HepG2 (cell line): Measurements from ENCODE around the gene NBR1. TPM values are rescaled to one million over a fixed set of nuclear protein-coding genes. Genes with fewer than 3 reads are reported as not detected.

ENCODE experiments used
- BRD4 ChIP-seq: sonication (generic); formaldehyde crosslinking; IDR thresholded peaks from 2 replicates; pipeline ENCODE4 v1.4.0; 2020; ENCODE audit warnings: missing genetic modification reagents
- CAMTA2 ChIP-seq: sonication (generic); formaldehyde crosslinking; IDR thresholded peaks from 2 replicates; pipeline ENCODE4 v1.4.0; 2020; ENCODE audit warnings: mild to moderate bottlenecking, missing genetic modification reagents, borderline replicate concordance
- ISX ChIP-seq: sonication (generic); formaldehyde crosslinking; conservative IDR thresholded peaks from 2 replicates; pipeline ENCODE4 v1.5.0; 2020; ENCODE audit warnings: missing genetic modification reagents
- KAT7 ChIP-seq: IDR thresholded peaks from 2 replicates; pipeline ENCODE4 v1.6.1; 2018; ENCODE audit warnings: borderline replicate concordance, missing compliant biosample characterization
- KAT8 ChIP-seq: IDR thresholded peaks from 2 replicates; pipeline ENCODE4 v1.6.1; 2016; ENCODE audit warnings: missing genetic modification reagents, missing compliant biosample characterization
- MED1 ChIP-seq: sonication (generic); formaldehyde crosslinking; IDR thresholded peaks from 2 replicates; pipeline ENCODE4 v1.4.0; 2020; ENCODE audit warnings: missing genetic modification reagents
- MIXL1 ChIP-seq: IDR thresholded peaks from 2 replicates; pipeline ENCODE4 v1.6.1; 2016
- NFKBIZ ChIP-seq: IDR thresholded peaks from 2 replicates; pipeline ENCODE4 v1.6.1; 2018; ENCODE audit warnings: missing genetic modification reagents, missing compliant biosample characterization
- ZNF333 ChIP-seq: sonication (generic); formaldehyde crosslinking; IDR thresholded peaks from 2 replicates; pipeline ENCODE4 v1.4.0; 2020; ENCODE audit warnings: mild to moderate bottlenecking, missing genetic modification reagents, borderline replicate concordance
- ZNF558 ChIP-seq: sonication (generic); formaldehyde crosslinking; IDR thresholded peaks from 2 replicates; pipeline ENCODE4 v1.9.0; 2022; ENCODE audit warnings: mild to moderate bottlenecking, missing genetic modification reagents, borderline replicate concordance
- polyA plus RNA-seq, 8 experiments: library from polyadenylated mRNA; depleted of rRNA in 3 of 8; stranded (reverse) in 7 of 8; unstranded in 1 of 8; fragments of >200 nt; fragmentation: Illumina TruSeq in 4 of 8; extraction: Trizol in 4 of 8; gene quantifications; 2 replicates each; pipeline versions ENCODE4 v1.2.1 to v1.2.3, GENCODE V29; 2011 to 2016; ENCODE audit warnings: low read depth in 4 of 8, missing spikeins in 1 of 8, mixed read lengths in 1 of 8; ENCODE audit not compliant: insufficient read depth in 1 of 8
- total RNA-seq, 5 experiments: library from RNA; depleted of rRNA; stranded (reverse); fragments of >200 nt; fragmentation: Illumina TruSeq; extraction: Trizol; gene quantifications; 2 replicates each; pipeline ENCODE4 v1.2.3, GENCODE V29; 2016; ENCODE audit warnings: low read depth in 1 of 5
- TF ChIP-seq, protein P1 (sequence below): sonication (generic); formaldehyde crosslinking; IDR thresholded peaks from 2 replicates; pipeline ENCODE4 v1.4.0; 2020; ENCODE audit warnings: missing genetic modification reagents, mild to moderate bottlenecking, borderline replicate concordance
- TF ChIP-seq, protein P2 (sequence below): sonication (generic); formaldehyde crosslinking; IDR thresholded peaks from 2 replicates; pipeline ENCODE4 v1.4.0; 2020; ENCODE audit warnings: missing genetic modification reagents, borderline replicate concordance
- TF ChIP-seq, protein P3 (sequence below): sonication (generic); formaldehyde crosslinking; IDR thresholded peaks from 2 replicates; pipeline ENCODE4 v1.4.0; 2020; ENCODE audit warnings: missing genetic modification reagents
- TF ChIP-seq, protein P4 (sequence below): sonication (generic); formaldehyde crosslinking; IDR thresholded peaks from 2 replicates; pipeline ENCODE4 v1.5.0; 2020; ENCODE audit warnings: mild to moderate bottlenecking, missing genetic modification reagents, borderline replicate concordance
- TF ChIP-seq, protein P5 (sequence below): IDR thresholded peaks from 2 replicates; pipeline ENCODE4 v1.6.1; 2016; ENCODE audit warnings: missing biosample characterization, missing genetic modification reagents, low read depth

Gene NBR1
- total and polyA plus RNA-seq, 2 of the 13 experiments (the other 11 are each of a cell fraction or from before 2014, with no cell fraction given), result 51.7 to 121 TPM

DNA sequence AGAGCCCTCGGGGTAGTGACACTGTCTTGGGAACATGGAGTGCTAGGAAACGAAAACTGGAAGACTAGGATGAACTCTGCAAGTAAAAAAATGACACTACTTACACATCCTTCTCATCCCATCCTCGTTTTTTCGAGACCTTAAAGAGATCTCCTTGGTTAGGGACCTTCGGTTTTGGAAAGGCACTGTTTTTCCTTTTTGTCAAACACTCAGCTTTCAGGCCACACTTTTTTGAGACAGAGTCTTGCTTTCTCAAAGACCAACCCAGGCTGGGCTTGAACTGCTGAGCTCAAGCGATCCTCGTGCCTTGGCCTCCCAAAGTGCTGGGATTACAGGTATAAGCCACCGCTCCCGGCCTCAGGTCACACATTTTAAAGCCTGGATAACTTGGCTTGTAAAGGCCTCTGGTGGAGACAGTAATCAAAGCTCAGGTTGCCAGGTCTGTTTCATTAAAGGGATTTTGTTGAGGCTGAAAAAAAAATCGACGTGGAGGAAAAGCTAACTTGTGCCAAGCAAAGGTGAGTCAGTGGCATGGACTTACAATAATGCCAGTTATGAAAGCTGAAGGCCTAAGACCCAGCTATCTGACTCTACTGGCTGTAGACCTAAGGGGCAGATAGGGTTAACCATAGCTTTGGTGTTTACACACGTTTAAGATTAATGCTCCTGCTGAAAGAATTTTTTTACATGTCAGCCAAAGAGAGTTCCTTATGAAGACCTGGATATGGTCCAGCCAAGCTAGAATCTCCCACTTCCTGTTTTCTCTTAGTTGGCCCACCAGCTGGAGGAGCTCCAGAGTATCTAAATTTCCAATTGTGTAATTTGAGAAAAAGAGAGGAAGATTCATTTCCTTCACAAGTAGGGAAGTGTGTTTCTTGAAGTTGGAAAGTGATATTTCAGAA is 823 bp downstream of the NBR1 start (continued):
- TF ChIP-seq BRD4, result no peak
- peak; percentile 54 for TF ChIP-seq MED1 (CRISPR knock-in tag)
- TF ChIP-seq, protein P1, sequence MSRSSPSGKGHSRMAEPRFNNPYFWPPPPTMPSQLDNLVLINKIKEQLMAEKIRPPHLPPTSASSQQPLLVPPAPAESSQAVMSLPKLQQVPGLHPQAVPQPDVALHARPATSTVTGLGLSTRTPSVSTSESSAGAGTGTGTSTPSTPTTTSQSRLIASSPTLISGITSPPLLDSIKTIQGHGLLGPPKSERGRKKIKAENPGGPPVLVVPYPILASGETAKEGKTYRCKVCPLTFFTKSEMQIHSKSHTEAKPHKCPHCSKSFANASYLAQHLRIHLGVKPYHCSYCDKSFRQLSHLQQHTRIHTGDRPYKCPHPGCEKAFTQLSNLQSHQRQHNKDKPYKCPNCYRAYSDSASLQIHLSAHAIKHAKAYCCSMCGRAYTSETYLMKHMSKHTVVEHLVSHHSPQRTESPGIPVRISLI, result peak; percentile 41; the same call in 1 of the 2 replicates
- peak; percentile 48; the same call in 1 of the 2 replicates for TF ChIP-seq KAT7 (CRISPR knock-in tag)
- TF ChIP-seq, protein P2, sequence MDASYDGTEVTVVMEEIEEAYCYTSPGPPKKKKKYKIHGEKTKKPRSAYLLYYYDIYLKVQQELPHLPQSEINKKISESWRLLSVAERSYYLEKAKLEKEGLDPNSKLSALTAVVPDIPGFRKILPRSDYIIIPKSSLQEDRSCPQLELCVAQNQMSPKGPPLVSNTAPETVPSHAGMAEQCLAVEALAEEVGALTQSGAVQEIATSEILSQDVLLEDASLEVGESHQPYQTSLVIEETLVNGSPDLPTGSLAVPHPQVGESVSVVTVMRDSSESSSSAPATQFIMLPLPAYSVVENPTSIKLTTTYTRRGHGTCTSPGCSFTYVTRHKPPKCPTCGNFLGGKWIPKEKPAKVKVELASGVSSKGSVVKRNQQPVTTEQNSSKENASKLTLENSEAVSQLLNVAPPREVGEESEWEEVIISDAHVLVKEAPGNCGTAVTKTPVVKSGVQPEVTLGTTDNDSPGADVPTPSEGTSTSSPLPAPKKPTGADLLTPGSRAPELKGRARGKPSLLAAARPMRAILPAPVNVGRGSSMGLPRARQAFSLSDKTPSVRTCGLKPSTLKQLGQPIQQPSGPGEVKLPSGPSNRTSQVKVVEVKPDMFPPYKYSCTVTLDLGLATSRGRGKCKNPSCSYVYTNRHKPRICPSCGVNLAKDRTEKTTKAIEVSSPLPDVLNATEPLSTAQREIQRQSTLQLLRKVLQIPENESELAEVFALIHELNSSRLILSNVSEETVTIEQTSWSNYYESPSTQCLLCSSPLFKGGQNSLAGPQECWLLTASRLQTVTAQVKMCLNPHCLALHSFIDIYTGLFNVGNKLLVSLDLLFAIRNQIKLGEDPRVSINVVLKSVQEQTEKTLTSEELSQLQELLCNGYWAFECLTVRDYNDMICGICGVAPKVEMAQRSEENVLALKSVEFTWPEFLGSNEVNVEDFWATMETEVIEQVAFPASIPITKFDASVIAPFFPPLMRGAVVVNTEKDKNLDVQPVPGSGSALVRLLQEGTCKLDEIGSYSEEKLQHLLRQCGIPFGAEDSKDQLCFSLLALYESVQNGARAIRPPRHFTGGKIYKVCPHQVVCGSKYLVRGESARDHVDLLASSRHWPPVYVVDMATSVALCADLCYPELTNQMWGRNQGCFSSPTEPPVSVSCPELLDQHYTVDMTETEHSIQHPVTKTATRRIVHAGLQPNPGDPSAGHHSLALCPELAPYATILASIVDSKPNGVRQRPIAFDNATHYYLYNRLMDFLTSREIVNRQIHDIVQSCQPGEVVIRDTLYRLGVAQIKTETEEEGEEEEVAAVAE (CRISPR knock-in tag), result peak; percentile 12; the same call in 1 of the 2 replicates
- TF ChIP-seq KAT8 (CRISPR knock-in tag), result peak; percentile 72; the same call in 1 of the 2 replicates
- TF ChIP-seq ZNF558, result 0 out of 2 replicates have a peak, but pooled peaks have one; percentile 32
- TF ChIP-seq, protein P3, sequence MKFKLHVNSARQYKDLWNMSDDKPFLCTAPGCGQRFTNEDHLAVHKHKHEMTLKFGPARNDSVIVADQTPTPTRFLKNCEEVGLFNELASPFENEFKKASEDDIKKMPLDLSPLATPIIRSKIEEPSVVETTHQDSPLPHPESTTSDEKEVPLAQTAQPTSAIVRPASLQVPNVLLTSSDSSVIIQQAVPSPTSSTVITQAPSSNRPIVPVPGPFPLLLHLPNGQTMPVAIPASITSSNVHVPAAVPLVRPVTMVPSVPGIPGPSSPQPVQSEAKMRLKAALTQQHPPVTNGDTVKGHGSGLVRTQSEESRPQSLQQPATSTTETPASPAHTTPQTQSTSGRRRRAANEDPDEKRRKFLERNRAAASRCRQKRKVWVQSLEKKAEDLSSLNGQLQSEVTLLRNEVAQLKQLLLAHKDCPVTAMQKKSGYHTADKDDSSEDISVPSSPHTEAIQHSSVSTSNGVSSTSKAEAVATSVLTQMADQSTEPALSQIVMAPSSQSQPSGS (CRISPR knock-in tag), result 0 out of 2 replicates have a peak, but pooled peaks have one; percentile 37
- TF ChIP-seq ZNF333, result peak; percentile 13; the same call in 1 of the 2 replicates
- TF ChIP-seq ISX (CRISPR knock-in tag), result no peak
- TF ChIP-seq, protein P4, sequence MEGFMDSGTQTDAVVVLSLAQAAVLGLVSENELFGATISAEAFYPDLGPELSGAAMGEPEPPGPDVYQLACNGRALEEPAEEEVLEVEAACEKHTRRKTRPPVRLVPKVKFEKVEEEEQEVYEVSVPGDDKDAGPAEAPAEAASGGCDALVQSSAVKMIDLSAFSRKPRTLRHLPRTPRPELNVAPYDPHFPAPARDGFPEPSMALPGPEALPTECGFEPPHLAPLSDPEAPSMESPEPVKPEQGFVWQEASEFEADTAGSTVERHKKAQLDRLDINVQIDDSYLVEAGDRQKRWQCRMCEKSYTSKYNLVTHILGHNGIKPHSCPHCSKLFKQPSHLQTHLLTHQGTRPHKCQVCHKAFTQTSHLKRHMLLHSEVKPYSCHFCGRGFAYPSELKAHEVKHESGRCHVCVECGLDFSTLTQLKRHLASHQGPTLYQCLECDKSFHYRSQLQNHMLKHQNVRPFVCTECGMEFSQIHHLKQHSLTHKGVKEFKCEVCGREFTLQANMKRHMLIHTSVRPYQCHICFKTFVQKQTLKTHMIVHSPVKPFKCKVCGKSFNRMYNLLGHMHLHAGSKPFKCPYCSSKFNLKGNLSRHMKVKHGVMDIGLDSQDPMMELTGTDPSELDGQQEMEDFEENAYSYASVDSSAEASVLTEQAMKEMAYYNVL (CRISPR knock-in tag), result 0 out of 2 replicates have a peak, but pooled peaks have one; percentile 27
- TF ChIP-seq, protein P5, sequence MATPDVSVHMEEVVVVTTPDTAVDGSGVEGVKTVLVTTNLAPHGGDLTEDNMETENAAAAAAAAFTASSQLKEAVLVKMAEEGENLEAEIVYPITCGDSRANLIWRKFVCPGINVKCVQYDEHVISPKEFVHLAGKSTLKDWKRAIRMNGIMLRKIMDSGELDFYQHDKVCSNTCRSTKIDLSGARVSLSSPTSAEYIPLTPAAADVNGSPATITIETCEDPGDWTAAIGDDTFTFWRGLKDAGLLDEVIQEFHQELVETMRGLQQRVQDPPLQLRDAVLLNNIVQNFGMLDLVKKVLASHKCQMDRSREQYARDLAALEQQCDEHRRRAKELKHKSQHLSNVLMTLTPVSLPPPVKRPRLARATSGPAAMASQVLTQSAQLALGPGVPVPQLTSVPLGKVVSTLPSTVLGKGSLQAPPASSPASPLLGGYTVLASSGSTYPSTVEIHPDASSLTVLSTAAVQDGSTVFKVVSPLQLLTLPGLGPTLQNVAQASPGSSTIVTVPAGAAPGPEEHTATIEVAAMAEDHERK (CRISPR knock-in tag), result 0 out of 2 replicates have a peak, but pooled peaks have one; percentile 8
- TF ChIP-seq MIXL1 (CRISPR knock-in tag), result 0 out of 2 replicates have a peak, but pooled peaks have one; percentile 59
- no peak; the same call in 1 of the 2 replicates for TF ChIP-seq NFKBIZ (CRISPR knock-in tag)
- TF ChIP-seq CAMTA2, result 0 out of 2 replicates have a peak, but pooled peaks have one; percentile 48
